HuH-7.5 (cell line): ENCODE results near the gene ADCYAP1.
A peak's percentile ranks its signal among the peaks of the same experiment; 100 is the strongest.

Experiments used
- DNase-seq: peaks from one replicate; pipeline ENCODE4 v3.0.0; 2011; ENCODE audit warnings: low spot score

The ADCYAP1 gene

DNA sequence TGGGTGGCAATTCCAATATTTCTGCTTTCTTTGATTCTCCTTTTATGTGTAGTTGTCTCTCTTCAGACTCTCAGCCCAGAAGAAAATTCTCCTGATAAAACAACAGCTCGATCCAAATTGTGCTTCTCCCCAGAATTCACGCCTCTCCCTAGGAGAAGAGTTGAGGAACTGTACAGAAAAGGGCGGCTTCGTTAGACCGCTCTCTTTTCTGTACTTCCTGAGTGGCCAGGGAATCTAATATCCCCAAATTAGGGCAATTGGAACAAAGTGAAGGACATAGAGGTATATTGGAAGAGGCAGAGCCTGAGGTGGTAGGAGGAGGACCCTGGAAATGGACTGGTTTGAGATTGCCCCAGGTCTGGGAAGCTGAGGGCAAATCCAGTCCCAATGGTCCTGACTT, 5.6 kb downstream of the ADCYAP1 start:
- DNase-seq, result no peak

DNA sequence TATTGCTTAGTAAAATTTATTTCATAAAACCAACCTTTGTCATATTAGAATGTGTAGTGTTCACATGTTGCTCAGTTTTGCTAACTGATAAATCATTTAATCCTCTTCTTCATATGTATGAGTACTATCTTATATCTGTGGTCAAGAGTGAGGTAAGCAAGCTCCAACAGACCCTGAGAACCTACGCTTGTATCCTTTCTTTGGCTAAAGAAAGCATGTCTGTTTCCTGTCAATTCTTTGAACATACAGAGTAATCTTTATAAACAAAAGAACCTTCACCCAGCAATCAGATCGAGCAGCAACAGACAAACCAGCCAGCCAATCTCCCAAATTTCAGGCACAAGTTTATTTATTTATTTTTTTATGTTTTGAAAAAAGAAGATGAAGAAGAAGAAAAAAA, 6.4 kb downstream of the ADCYAP1 start:
- DNase-seq, result no peak

DNA sequence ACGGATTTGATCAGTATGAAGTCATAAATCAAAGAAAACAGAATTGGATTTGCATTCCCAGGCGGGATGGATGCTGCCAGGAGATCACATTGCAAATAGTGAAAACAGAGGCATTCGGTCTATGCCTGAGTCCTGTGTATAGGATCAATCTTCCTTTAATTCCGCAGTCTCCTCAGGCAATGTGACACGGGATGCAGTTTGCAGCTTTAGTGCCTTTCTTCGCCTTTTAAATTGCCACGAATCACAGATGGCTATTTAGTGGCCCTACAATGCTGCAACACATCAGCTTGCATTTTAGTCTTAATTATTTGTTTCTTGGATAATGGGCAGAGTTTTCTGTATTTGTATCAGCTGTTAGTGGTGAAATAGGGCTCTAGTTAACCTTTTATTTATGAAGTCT, 6.8 kb downstream of the ADCYAP1 start:
- no peak for DNase-seq

DNA sequence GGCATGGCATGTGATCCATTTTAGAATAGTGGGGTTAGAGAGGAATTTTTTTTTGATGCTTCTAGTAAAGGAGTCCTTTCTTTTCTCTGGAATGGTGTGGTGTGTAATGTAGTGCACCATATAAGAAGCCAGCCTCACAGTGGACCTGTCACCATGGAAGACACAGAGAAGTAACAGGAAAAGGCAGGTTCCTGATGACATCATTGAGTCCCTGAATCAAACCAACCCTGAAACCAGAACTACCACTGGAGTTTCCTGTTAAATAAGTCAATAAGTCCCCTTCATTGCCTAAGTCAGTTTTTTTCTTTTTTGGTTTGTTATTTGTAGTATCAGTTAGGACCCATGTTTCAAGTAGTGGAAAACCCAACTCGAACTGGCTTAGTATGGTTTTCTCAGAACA, 11.9 kb downstream of the ADCYAP1 start:
- DNase-seq, result no peak

- no peak for DNase-seq
Observed at GRCh38 chr18:919078-919477, 14.4 kb downstream of the ADCYAP1 start.

- DNase-seq, result no peak
Observed at GRCh38 chr18:923144-923866, 18.6 kb downstream of the ADCYAP1 start.

DNA sequence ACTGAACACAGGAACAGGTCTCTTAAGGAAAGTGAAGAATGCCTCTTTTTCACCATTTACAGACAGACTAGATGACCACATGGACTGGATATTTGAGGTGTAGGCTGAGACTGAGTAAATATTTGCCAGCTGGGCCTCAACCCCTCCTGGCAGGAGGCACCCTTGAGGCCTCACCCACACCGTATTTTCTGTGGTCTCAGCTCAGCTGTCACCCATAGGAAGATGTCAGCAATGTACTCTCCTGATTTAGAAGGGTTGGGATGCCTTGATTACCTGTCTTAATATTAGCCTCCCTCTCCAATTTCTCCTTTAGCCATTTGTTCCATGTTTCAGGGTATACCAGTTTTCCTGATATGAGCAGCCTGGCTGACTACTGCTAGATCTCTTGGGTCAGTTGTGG, 20.3 kb downstream of the ADCYAP1 start:
- DNase-seq, result no peak

GRCh38 chr18:926946-927345, 22.3 kb downstream of the ADCYAP1 start:
- no peak for DNase-seq

- DNase-seq, result no peak
Observed at GRCh38 chr18:933082-933481, 28.4 kb downstream of the ADCYAP1 start.

- no peak for DNase-seq
Observed at GRCh38 chr18:934518-935133, 30.0 kb downstream of the ADCYAP1 start.

DNA sequence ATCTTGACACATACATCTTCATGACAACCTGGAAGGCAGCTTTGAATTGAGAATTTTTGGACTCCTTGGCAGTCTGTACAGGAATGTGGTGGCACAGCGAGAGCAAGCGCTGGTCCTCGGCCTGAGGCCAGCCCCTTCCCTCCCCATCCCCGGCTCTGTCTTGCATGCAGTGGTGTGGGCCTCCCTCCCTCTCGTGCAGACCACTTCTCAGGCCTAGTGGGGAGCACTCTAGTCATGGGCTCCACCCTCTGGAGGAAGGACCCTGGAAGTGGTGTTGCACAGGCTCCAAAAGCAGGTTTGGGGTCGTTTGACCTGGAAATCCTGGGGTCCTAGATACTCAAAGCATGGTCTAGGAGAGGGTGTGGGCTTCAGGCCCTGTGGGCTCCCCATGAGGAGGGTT, 32.3 kb downstream of the ADCYAP1 start:
- DNase-seq, result no peak

GRCh38 chr18:939166-939565, 34.5 kb downstream of the ADCYAP1 start:
- no peak for DNase-seq

GRCh38 chr18:939958-940357, 35.3 kb downstream of the ADCYAP1 start:
- no peak for DNase-seq

DNA sequence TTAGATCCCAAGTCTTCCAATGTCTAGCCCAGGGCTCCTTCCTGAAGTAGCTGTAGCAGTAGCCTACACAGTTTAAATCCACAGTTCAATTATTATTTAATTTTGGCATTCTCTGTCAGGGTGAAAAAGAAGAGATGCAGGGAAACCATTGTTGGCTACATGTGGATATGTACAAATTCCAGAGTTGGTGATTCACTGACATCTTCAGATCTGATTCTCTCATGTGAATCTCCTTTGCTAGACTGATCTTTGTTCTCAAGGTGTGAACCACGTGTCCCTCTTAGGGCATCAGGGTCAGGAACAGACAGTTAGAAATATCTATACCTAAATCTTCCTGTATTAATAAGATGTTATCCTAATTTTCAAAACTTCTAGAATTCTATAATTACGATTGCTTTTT, 36.7 kb downstream of the ADCYAP1 start:
- DNase-seq, result no peak

DNA sequence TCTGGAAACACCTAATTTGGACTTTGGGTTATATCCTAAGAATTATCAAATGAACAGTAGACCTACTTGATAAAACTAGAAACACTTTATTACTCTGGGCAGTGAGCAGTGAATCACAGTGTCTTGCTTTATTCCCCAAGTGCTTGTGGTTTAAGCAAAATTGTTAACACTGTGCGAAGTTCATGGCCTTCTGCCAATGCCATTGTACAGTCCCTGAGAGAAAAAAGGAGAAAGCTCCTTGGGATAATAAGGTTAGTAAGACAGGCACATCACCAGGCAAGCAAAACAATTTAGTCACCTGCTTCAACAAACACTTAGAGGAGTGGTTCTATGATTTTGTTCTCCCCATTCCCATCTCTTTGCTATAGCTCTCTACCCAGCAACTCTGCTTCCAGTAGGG, 39.8 kb downstream of the ADCYAP1 start:
- no peak for DNase-seq

- DNase-seq, result no peak
Observed at GRCh38 chr18:949724-950631, 45.3 kb downstream of the ADCYAP1 start.

- DNase-seq, result no peak
Observed at GRCh38 chr18:950882-951495, 46.3 kb downstream of the ADCYAP1 start.

GRCh38 chr18:955384-956066, 50.9 kb downstream of the ADCYAP1 start:
- peak; percentile 51 for DNase-seq

DNA sequence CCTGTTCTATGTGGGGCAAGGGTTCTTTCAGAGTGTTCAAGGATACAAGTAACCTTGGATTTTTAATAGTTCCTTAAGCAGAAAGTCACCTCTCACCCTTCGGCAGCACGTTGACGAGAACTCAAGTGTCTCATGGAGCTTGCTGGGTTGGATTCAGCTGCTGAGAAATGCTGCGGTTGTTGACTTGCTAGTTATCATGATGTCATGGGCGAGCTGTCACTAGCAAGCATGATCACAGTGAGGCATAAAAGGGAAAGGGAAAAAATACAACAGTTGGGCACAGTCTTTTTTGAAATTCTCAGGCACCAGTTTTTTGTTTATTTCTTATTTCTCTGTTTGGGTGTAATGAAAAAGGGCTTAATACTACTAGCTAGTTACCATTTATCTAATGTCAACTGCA, 53.2 kb downstream of the ADCYAP1 start:
- DNase-seq, result no peak

DNA sequence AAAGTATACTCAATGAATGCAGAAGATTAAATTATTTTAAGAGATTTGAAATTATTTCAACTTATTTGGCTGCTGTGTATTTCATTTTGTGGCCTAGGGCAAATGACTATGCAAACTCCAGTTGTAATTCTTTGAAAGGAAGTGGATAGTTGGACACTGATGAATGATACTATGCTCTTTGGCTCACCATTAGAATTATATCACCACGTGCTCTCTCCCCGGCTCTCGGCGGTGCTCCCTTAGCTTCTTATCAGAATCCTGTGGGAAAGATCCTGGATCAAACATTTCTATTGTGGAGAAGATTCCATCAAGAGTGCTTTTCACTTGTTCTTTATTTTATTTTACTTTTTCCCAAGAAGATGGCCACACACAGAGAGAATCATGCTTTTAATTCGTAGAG, 55.2 kb downstream of the ADCYAP1 start:
- DNase-seq, result no peak
